ENCODE results near the gene TRIP13. TPM values are rescaled to one million over a fixed set of nuclear protein-coding genes. Genes with fewer than 3 reads are reported as not detected.

TRIP13 gene
- total RNA-seq, 1 donor from 2014 or later: 7.5 TPM

- DNase-seq: no peak
These were observed 36.7 kb upstream of the TRIP13 start for GRCh38 chr5:855771-856530.

GRCh38 chr5:856531-857425 lies 35.9 kb upstream of the TRIP13 start:
- no peak for DNase-seq

- DNase-seq: no peak
These were observed 34.0 kb upstream of the TRIP13 start for GRCh38 chr5:858726-859125.

GRCh38 chr5:859391-859790 lies 33.3 kb upstream of the TRIP13 start:
- no peak for DNase-seq

- DNase-seq: no peak
These were observed 32.8 kb upstream of the TRIP13 start for GRCh38 chr5:859798-860296.

- no peak for DNase-seq
These were observed 32.1 kb upstream of the TRIP13 start for GRCh38 chr5:860506-861150.

GRCh38 chr5:861442-862366 lies 31.0 kb upstream of the TRIP13 start:
- DNase-seq: no peak

- no peak for DNase-seq
These were observed 30.1 kb upstream of the TRIP13 start for GRCh38 chr5:862367-863243.

- DNase-seq: no peak
These were observed 29.4 kb upstream of the TRIP13 start for GRCh38 chr5:863244-863805.

GRCh38 chr5:864492-865167 lies 28.1 kb upstream of the TRIP13 start:
- no peak for DNase-seq

- DNase-seq: no peak
These were observed 27.5 kb upstream of the TRIP13 start for GRCh38 chr5:865168-865521.

- DNase-seq: no peak
These were observed 26.9 kb upstream of the TRIP13 start for GRCh38 chr5:865771-866170.

GRCh38 chr5:867300-867870 lies 25.3 kb upstream of the TRIP13 start:
- no peak for DNase-seq

GRCh38 chr5:868428-869135 lies 24.1 kb upstream of the TRIP13 start:
- DNase-seq: no peak

GRCh38 chr5:870956-871355 lies 21.7 kb upstream of the TRIP13 start:
- no peak for DNase-seq

GRCh38 chr5:871596-872298 lies 20.9 kb upstream of the TRIP13 start:
- DNase-seq: no peak

GRCh38 chr5:872301-872700 lies 20.4 kb upstream of the TRIP13 start:
- DNase-seq: no peak

GRCh38 chr5:873328-873727 lies 19.4 kb upstream of the TRIP13 start:
- no peak for DNase-seq

Data from occipital lobe (tissue), 2 donors.